GM20000 (cell line): ENCODE measurements around the gene HBB.

Experiments
- DNase-seq: peaks from one replicate; pipeline ENCODE4 v3.0.0; 2012; ENCODE audit warnings: low spot score
- TF ChIP-seq, protein P1 (sequence below): IDR thresholded peaks from 2 replicates; pipeline ENCODE4 v1.5.1; 2012; ENCODE audit warnings: mild to moderate bottlenecking, control low read depth; ENCODE audit errors: extremely low read depth, missing control alignments

HBB gene

DNA sequence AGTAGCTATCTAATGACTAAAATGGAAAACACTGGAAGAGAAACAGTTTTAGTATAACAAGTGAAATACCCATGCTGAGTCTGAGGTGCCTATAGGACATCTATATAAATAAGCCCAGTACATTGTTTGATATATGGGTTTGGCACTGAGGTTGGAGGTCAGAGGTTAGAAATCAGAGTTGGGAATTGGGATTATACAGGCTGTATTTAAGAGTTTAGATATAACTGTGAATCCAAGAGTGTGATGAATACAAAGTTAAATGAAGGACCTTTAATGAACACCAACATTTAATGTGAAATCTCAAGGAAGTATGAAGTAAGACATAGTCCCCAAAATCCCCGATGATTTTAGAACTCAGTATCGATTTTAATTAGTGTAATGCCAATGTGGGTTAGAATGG, 10.5 kb upstream of the HBB start:
- DNase-seq, result no peak
- TF ChIP-seq, protein P1, sequence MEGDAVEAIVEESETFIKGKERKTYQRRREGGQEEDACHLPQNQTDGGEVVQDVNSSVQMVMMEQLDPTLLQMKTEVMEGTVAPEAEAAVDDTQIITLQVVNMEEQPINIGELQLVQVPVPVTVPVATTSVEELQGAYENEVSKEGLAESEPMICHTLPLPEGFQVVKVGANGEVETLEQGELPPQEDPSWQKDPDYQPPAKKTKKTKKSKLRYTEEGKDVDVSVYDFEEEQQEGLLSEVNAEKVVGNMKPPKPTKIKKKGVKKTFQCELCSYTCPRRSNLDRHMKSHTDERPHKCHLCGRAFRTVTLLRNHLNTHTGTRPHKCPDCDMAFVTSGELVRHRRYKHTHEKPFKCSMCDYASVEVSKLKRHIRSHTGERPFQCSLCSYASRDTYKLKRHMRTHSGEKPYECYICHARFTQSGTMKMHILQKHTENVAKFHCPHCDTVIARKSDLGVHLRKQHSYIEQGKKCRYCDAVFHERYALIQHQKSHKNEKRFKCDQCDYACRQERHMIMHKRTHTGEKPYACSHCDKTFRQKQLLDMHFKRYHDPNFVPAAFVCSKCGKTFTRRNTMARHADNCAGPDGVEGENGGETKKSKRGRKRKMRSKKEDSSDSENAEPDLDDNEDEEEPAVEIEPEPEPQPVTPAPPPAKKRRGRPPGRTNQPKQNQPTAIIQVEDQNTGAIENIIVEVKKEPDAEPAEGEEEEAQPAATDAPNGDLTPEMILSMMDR, result no peak

DNA sequence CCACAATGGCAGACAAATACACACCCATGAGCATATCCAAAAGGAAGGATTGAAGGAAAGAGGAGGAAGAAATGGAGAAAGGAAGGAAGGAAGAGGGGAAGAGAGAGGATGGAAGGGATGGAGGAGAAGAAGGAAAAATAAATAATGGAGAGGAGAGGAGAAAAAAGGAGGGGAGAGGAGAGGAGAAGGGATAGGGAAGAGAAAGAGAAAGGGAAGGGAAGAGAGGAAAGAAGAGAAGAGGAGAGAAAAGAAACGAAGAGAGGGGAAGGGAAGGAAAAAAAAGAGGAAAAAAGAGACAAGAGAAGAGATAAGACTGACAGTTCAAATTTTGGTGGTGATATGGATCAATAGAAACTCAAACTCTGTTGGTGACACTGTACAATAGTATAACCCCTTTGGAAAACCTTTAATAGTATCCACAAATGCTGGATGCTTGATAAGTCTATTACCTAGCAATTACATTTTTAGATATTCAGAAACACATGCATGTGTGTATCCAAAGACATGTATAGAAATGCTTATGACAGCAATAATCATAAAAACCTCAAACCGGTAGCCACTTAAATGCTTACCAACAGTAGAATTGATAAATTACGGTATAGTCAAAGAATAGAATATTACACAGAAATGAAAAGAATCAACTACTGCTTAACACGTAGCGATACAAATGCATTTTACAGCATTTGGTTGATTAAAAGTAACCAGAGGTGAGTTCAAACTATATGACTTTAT, 8.7 kb upstream of the HBB start:
- TF ChIP-seq, protein P1, result no peak
- DNase-seq, result no peak

DNA sequence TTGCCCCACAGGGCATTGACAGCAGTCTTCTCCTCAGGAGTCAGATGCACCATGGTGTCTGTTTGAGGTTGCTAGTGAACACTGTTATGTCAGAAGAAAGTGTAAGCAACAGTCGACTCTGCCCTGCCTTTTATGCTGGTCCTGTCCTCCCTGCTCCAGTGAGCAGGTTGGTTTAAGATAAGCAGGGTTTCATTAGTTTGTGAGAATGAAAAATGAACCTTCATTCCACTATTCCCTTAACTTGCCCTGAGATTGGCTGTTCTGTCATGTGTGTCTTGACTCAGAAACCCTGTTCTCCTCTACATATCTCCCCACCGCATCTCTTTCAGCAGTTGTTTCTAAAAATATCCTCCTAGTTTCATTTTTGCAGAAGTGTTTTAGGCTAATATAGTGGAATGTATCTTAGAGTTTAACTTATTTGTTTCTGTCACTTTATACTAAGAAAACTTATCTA, 7.5 kb upstream of the HBB start, which contains the start of gene HBD:
HBD (minus strand) TSS at position 103 of the 454 bp plus-strand sequence; CDS start at position 53, 50 bp downstream.
- DNase-seq, result peak; percentile 12
- TF ChIP-seq, protein P1, result no peak

DNA sequence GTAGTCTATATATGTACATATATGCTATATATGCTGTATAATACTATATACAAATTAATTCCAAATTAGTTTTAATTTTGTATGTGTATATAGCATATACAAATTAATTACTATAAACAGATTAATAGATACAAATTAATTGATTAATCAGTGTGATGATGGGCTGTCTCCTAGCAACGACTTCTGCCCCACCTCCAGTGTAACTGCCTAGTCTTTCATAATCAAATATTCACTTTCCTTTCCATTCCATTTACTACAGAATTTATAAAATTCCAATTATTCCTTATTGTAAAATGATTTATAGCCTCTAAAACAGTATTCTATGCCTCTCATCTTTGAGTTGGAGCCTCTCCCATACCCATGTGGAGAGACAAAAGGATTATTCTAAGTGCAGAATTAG, 6.4 kb upstream of the HBB start:
- DNase-seq, result no peak
- TF ChIP-seq, protein P1, result no peak

DNA sequence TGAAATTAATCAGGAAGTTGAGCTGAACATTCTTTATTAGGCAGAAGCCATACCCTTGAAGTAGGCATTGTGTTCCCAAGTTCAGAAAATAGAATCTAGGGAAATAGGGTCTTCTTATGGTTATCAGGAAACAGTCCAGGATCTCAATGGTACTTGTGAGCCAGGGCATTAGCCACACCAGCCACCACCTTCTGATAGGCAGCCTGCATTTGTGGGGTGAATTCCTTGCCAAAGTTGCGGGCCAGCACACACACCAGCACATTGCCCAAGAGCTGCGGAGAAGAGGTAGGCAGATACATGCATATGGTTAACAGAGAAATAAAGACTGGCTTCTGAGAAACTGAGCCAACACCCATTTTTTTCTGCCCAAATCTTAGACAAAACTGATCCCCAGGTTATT, 6.0 kb upstream of the HBB start:
- DNase-seq, result no peak
- TF ChIP-seq, protein P1, result no peak

DNA sequence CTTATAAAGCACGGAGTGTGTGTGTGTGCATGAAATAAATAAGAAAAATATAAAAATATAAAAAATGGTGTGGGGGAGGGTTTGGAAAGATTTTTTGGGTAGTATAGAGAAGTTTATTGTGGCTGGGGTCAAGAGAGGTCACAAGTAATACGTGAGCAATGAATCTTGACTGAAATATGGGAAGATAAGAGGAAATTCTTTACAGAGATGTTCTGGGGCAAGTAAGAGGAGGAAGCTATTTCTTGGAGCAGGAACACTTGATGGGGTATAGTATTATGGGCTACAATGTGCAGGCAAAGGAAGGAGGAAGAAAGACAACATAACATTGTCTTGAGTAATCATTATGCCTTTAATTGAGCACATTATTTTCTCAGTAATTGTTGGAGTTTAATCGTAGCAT, 5.3 kb upstream of the HBB start:
- TF ChIP-seq, protein P1, result no peak
- no peak for DNase-seq

DNA sequence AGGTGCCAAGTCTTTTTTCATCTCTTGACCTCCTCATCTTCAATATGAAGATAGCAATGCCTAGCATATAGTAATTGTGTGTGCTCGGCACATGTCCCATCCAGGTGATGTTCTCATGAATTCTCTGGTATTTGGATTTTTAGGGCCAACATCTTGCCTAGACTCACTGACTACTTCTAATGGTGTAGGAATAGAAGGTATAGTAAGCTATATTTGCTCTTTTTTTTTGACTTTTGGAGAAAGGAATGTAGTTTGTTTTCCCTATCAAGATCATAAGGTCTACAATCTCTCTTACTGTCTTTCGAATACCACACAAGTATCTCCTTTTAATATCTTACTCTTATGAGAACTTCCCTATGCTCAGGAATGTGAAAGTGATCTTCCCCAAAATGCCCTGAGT, 4.2 kb upstream of the HBB start:
- TF ChIP-seq, protein P1, result no peak
- DNase-seq, result no peak
